HG03135 (cell line): ENCODE data around the gene N4BP2.

ENCODE experiments used
- ATAC-seq: cut with Tn5 transposase; IDR thresholded peaks from one replicate; pipeline ENCODE4 v1.9.1; 2021; ENCODE audit warnings: mild to moderate bottlenecking, moderate library complexity; ENCODE audit not compliant: unreplicated experiment

Gene N4BP2

GRCh38 chr4:40190465-40190864 lies 133.8 kb downstream of the N4BP2 start:
- no peak for ATAC-seq

GRCh38 chr4:40190880-40191815 lies 134.5 kb downstream of the N4BP2 start:
- ATAC-seq, result no peak

GRCh38 chr4:40192114-40193015 lies 135.7 kb downstream of the N4BP2 start:
- ATAC-seq, result peak; percentile 30

- peak; percentile 31 for ATAC-seq
These were observed 136.4 kb downstream of the N4BP2 start for GRCh38 chr4:40193016-40193571.

- no peak for ATAC-seq
These were observed 136.9 kb downstream of the N4BP2 start for GRCh38 chr4:40193578-40193977.

- ATAC-seq, result no peak
These were observed 138.0 kb downstream of the N4BP2 start for GRCh38 chr4:40194602-40195161.

- no peak for ATAC-seq
These were observed 138.8 kb downstream of the N4BP2 start for GRCh38 chr4:40195182-40196177.

- no peak for ATAC-seq
These were observed 139.6 kb downstream of the N4BP2 start for GRCh38 chr4:40196272-40196671.

GRCh38 chr4:40196724-40197281 lies 140.2 kb downstream of the N4BP2 start, which contains the start of gene RHOH:
Gene RHOH, plus strand, starts transcription at chr4:40197031. Its CDS starts 46,356 bp downstream, at chr4:40243387.
- ATAC-seq, result no peak

- no peak for ATAC-seq
These were observed 141.4 kb downstream of the N4BP2 start for GRCh38 chr4:40197879-40198689.

GRCh38 chr4:40199179-40199670 lies 142.6 kb downstream of the N4BP2 start:
- ATAC-seq, result no peak

GRCh38 chr4:40199999-40200874 lies 143.6 kb downstream of the N4BP2 start:
- ATAC-seq, result peak; percentile 61

GRCh38 chr4:40200875-40201801 lies 144.5 kb downstream of the N4BP2 start:
- peak; percentile 7 for ATAC-seq

GRCh38 chr4:40201898-40202297 lies 145.2 kb downstream of the N4BP2 start:
- no peak for ATAC-seq

- no peak for ATAC-seq
These were observed 145.8 kb downstream of the N4BP2 start for GRCh38 chr4:40202474-40202873.
